ENCODE measurements around the gene PMP22.

Gene PMP22

DNA sequence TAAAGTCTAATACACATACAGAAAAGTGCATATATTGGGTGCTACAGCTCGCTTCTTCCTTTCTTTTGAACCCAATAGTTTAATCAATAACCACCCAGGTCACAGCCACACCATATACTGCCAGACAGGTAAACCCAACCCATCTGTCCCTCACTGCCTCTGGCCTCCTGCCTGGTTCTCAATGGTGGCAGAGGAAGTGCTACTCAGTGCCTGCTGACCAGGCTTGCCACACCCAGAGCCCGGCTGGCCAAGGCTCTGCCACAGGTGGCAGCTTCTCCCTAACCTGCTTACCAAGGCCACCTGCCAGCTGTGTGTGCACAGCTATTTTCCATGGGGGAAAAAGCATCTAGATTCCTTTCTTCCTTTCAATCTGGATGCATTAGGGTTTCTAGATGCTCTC is 584 bp downstream of the PMP22 start:
- peaks cover 26% of the 10 kb centered on the region for H3K27me3 Mint-ChIP-seq
- H3K9me3 Mint-ChIP-seq = no peaks in the 10 kb centered on the region
- no peaks in the 10 kb centered on the region for H3K36me3 Mint-ChIP-seq
- H3K27ac Mint-ChIP-seq = no peak overlapping the region
- no peak overlapping the region for H3K4me3 Mint-ChIP-seq
- H3K4me1 Mint-ChIP-seq = peaks cover 10% of the 10 kb centered on the region

DNA sequence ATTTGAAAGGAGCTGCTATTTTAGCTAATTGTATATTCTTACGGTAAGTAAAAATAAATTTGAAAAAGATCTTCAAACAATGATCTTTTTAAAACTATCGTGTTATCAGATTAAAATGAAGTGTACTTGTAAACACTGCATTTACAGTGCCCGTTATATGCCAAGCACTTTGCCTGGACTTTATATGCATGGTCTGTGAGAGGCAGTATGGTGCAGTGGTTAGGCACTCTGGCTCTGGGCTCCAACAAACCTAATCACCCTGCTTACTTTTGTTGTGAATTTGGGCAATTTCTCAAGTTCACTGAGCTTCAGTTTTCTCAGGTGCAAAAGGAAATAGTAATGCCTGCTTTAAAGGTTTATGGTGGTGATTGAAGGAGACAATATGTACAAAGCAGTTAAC is 1.4 kb downstream of the PMP22 start:
- Mint-ChIP-seq H3K27me3 (peaks cover 33% of the 10 kb centered on the region), H3K4me3 (no peak overlapping the region), H3K27ac (no peak overlapping the region), H3K9me3 (no peaks in the 10 kb centered on the region), H3K36me3 (no peaks in the 10 kb centered on the region), H3K4me1 (peaks cover 10% of the 10 kb centered on the region)

DNA sequence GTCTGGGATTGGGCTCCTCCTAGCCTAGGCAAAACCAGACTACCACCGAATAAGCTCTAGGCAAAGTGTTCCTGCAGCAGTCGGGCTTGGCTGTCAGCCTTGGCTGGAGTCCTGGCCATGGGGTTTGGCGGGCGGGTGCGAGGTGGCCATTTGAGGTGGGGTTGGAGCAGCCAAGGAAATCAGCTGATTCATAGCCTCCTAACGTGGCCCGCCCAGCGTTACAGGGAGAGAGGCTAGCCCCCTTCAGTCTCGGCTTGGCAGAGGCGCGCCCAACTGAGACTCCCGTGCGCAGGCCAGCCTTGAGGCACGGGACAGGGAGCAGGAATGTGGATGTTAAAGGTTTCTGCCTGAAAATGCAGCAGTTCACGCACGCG is 1.9 kb downstream of the PMP22 start:
- H3K9me3 Mint-ChIP-seq = no peaks in the 10 kb centered on the region
- no peak overlapping the region for H3K4me3 Mint-ChIP-seq
- no peak overlapping the region for H3K27ac Mint-ChIP-seq
- H3K4me1 Mint-ChIP-seq = peaks cover 10% of the 10 kb centered on the region
- H3K27me3 Mint-ChIP-seq = peaks cover 37% of the 10 kb centered on the region
- H3K36me3 Mint-ChIP-seq = no peaks in the 10 kb centered on the region

DNA sequence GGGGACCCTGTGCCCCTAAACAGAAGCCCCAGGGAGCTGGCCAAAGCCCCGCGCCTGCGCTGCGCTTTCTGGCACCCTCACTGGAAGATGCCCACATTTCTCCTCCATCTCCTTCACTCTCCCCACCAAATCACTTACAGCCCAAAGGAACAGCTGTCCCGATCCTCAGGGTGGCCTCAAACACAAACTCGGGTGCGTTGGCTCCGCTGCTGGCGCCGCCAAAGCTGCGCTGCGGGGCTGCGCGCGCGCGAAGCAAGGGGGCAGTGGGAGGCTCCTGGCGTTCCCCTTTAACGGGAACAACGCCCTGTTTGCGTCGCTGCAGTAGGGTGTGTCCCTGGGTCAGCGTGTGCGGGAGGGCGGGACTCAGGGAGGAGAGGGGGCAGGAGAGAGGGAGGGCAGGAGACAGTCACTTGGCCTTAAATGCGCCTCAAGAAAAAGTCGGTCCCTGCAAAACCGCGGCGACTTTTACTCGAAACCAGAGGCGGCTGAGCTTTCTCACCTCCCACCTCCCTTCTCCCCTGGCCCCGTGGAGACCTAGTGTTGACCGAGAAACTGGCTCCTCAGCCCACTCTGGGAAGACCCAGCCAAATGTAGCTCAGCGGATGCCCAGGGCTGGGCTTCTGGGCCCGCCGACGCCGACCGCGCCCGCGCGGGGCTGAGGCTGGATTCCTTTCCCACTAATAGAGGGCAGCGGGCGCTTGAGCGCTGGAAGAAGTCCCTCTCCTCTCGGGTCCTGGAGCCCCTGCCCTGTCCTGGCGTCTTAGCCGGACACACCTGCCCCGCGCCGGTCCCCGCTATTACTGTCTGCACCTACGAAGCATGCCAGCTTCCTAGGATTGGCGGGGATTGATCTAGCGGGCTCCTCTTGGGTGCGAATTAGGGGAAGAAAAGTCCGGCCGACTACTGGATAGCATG is 2.6 kb downstream of the PMP22 start:
- no peaks in the 10 kb centered on the region for H3K9me3 Mint-ChIP-seq
- H3K27ac Mint-ChIP-seq = no peak overlapping the region
- H3K27me3 Mint-ChIP-seq = peaks cover 39% of the 10 kb centered on the region
- H3K4me3 Mint-ChIP-seq = peak overlapping the region; percentile 23
- H3K4me1 Mint-ChIP-seq = peaks cover 13% of the 10 kb centered on the region
- H3K36me3 Mint-ChIP-seq = no peaks in the 10 kb centered on the region

DNA sequence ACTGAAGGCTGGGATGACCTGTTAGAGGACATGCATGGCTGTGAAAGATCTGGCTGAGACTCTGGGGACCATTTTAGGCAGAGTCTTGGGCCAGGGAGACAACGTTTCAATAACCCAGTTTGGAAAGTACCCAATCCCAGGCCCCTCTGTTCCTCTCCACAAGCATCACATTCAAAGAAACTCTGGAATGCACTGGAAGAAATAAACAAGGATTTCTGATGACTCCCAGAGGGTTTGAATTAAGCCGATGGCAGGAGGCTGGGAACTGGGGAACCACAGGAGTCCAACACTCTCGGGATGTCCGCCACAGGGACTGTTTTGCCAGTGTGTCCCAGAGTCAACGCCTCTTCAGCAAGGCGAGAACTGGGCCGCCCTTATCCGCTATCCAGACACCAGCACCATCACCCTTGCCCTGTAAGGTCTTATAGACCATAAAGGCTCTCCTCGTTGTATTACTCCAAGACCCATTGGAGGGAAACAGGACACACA is 3.3 kb downstream of the PMP22 start:
- Mint-ChIP-seq H3K27me3 (peaks cover 41% of the 10 kb centered on the region), H3K4me1 (peaks cover 20% of the 10 kb centered on the region), H3K27ac (no peak overlapping the region), H3K4me3 (peak overlapping the region; percentile 23), H3K9me3 (no peaks in the 10 kb centered on the region), H3K36me3 (no peaks in the 10 kb centered on the region)

DNA sequence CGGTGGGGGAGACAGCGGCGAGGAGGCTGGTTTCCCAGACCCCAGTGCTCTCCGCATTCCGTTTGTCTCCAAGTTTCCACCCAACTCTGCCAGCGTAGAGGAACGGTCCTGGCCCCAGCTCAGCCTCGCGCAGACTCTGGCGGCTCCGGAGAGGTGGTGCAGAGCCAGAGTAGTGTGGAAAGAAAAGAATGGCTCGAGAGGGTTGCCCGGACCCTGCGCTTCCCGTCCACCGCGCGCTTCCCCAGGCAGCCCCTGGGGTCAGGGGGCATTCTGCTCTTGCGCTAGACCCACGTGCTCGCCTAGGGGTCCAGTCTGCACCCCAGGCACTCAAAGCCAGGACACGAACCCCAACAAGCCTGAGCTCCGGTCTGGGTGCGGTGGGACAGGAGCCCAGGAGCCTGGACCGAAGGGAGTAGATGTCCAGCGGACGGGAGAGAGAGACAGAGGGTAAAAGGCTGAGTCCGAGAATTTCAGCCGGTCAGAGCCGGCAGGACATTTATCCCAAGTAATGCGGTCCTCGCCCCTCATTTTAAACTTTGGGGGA is 3.8 kb downstream of the PMP22 start:
- peaks cover 42% of the 10 kb centered on the region for H3K27me3 Mint-ChIP-seq
- no peaks in the 10 kb centered on the region for H3K9me3 Mint-ChIP-seq
- H3K36me3 Mint-ChIP-seq = no peaks in the 10 kb centered on the region
- no peak overlapping the region for H3K4me3 Mint-ChIP-seq
- no peak overlapping the region for H3K27ac Mint-ChIP-seq
- peaks cover 24% of the 10 kb centered on the region for H3K4me1 Mint-ChIP-seq

DNA sequence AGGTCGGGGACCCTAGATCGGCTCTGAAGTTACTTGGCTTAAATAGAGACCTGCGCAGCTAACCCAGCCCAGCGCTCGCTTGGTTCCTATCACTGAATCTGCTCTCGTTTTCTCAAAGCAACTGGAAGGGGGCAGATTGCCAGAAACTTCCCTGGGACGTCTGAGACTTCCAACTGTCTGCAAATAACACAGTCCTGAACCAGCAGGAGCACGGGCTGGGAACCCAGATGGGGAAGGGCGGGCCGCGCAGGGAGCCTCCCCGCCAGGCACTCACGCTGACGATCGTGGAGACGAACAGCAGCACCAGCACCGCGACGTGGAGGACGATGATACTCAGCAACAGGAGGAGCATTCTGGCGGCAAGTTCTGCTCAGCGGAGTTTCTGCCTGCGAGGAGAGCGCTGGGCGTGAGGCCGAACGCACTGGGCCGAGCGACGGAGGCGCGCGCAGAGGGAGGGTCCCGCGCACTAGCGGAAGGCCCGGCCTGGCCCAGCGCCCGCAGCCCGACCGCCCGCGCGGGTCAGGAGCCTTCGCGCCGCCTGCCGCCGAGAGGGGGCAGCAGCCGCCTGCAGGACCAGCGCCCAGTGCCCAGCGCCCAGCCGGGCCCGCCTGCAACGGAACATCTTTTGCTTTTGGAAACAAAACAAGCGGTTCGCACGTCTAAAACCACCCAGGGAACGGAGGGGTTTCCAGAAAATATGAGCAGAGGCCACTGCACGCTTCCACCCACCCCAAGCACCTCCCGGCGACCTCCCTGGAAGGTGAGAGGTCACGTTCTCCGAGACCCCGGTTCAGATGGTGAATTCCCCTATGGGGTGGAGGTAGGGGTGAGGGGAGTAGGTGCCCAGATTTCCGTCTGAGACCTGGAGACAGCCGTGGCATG is 4.5 kb downstream of the PMP22 start:
- no peak overlapping the region for H3K27ac Mint-ChIP-seq

DNA sequence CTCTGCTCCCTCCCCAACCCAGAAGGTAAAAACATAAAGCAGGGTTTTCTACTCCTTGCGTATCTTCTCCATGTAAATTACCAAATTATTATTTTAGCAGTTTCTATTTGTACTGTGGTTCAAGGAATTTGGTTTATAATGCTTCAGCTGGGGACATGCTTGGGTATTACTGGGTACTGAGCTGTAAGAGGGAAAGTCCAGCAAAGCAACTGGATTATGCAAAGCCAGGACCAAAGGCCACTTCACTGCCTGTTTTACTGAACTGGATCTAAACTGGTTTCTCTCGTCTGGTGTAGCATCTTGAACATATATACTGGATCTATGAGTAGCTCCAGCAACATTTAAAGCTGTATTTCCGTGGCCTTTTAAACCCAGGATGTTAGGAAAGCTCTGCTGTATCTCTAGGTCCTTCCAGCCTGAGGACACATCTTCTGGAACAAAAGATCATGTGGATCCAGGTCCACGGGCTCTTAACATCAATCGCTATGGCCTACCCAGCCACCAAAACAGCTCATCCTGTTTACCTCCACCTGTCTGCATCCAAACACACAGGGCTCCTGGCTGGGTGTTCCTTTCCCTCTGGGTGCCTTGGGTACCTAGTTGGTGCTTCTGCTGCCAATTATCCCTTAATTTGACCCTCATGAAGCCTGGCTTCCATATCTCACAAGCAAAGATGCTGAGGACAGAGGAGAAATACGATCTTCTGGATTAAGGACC is 7.2 kb downstream of the PMP22 start:
- H3K9me3 Mint-ChIP-seq = no peaks in the 10 kb centered on the region
- H3K4me3 Mint-ChIP-seq = no peak overlapping the region
- H3K27ac Mint-ChIP-seq = no peak overlapping the region
- peaks cover 24% of the 10 kb centered on the region for H3K4me1 Mint-ChIP-seq
- no peaks in the 10 kb centered on the region for H3K36me3 Mint-ChIP-seq
- H3K27me3 Mint-ChIP-seq = peaks cover 43% of the 10 kb centered on the region

More for the DNA sequence above, 4.5 kb downstream of the PMP22 start:
- H3K4me1 Mint-ChIP-seq = peaks cover 24% of the 10 kb centered on the region
- H3K4me3 Mint-ChIP-seq = peak overlapping the region; percentile 83
- no peaks in the 10 kb centered on the region for H3K36me3 Mint-ChIP-seq
- H3K9me3 Mint-ChIP-seq = no peaks in the 10 kb centered on the region
- H3K27me3 Mint-ChIP-seq = peaks cover 43% of the 10 kb centered on the region

DNA sequence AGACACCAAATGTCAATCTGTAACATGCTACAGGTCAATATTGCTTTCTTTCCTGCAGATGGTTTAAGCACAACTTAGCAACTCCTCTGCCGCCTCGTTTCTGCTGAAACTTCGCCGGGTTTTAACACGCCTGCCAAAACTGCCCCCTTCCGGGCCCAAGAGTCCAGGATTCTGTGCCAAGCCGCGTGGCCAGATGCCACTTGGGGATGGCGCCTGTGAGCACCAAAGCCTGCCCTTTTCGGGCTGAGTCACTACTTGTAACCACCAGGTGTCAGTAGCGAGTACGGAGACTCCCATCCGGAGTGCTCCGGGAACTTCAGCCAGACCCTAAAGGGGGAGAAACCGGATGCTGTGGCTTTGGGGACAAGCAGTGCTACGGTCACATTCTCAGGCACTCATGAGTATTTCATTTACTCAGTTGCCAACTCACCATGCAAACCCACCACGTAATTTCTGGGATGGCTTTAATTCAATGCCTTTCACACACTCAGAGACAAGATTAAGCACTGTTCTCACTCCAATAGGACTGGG is 7.8 kb downstream of the PMP22 start:
- Mint-ChIP-seq H3K9me3 (no peaks in the 10 kb centered on the region), H3K36me3 (no peaks in the 10 kb centered on the region), H3K4me1 (peaks cover 24% of the 10 kb centered on the region), H3K27me3 (peaks cover 42% of the 10 kb centered on the region), H3K4me3 (no peak overlapping the region), H3K27ac (no peak overlapping the region)

DNA sequence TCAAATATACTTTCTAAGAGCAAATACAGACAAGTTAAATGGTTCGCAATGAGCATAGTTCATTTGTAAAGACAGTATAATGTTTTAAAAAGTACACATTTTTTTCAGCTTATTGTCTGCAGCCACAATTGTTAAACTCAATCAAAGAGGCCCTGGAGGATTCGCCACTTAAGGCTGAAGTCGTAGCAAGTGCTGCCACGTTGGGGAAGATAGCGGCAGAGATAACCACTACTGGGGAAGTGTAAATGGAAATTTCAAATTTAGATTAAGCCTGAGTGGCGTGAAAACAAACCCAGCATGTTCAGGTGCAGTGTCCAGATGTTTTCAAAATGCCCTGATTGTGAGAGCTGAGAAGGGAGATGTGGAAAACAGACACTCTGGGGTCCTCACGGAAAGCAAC is 8.4 kb downstream of the PMP22 start:
- Mint-ChIP-seq H3K36me3 (no peaks in the 10 kb centered on the region), H3K9me3 (no peaks in the 10 kb centered on the region), H3K4me1 (peaks cover 21% of the 10 kb centered on the region), H3K27ac (no peak overlapping the region), H3K4me3 (no peak overlapping the region), H3K27me3 (peaks cover 38% of the 10 kb centered on the region)

DNA sequence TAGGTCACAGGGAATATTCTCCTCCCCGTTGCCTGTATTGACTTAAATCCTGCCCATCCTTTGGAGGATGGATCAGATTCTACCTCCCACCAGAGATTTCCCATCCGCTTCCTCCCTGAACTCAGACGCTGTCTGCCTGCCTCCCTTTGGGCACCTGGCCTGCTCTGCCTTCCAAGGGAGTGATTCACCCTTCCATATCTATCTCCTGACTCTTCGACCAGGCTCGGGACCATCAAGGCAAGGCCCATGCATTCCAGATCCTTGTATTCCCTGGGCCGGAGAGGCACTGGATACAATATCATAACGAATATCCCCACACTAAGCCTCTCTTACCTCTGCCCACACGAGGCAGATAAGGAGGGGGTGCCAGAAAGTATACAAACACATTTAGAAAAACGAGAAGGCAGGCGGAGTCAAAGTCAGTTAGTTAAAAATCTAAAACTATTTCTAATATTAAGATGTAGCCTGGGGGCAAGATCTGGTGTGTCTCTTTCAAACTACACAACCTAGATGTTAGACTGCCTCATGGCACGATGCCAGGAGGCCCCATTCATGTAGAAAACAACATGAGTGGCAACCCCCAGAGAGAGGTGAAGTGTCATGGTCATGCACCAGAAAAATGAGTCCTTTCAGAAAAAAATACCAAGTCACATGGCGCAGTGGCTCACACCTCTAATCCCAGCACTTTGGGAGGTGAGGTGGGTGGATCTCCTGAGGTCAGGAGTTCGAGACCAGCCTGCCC is 9.2 kb downstream of the PMP22 start:
- Mint-ChIP-seq H3K4me3 (no peak overlapping the region), H3K27ac (no peak overlapping the region), H3K9me3 (no peaks in the 10 kb centered on the region), H3K27me3 (peaks cover 38% of the 10 kb centered on the region), H3K36me3 (no peaks in the 10 kb centered on the region), H3K4me1 (peaks cover 21% of the 10 kb centered on the region)

DNA sequence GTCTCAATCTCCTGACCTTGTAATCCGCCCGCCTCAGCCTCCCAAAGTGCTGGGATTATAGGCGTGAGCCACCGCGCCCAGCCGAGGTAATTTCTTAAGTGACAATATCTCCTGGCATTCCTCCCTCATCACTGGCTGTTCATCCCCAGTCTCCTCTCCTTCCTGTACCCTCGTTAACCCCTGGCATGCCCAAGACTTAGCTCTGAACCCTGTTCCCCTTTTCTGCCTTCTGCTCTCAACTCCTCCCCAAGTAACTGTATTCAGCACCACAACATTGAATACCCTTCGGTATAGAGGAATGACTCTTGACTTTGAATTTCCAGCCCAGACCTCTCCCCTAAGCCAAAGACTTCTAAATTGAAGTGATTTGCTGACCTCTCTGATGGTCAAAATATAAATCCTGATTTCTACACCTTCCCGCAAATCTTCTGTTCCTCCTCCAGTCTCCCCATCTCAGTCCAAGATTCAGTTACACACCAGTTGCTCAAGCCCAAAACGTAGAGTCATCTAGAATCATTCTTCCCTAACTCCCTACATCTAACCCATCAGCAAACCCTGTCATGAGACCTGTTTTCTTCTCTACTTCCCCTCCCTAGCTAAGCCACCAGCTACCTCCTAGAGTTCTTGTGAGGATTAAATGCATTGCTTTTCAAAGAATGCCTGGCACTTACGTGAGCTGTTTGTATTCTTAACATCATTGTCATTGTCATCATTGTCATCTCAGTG is 14.8 kb downstream of the PMP22 start:
- peaks cover 11% of the 10 kb centered on the region for H3K27me3 Mint-ChIP-seq
- H3K27ac Mint-ChIP-seq = no peak overlapping the region
- no peaks in the 10 kb centered on the region for H3K4me1 Mint-ChIP-seq
- H3K36me3 Mint-ChIP-seq = no peaks in the 10 kb centered on the region
- no peak overlapping the region for H3K4me3 Mint-ChIP-seq
- H3K9me3 Mint-ChIP-seq = no peaks in the 10 kb centered on the region

DNA sequence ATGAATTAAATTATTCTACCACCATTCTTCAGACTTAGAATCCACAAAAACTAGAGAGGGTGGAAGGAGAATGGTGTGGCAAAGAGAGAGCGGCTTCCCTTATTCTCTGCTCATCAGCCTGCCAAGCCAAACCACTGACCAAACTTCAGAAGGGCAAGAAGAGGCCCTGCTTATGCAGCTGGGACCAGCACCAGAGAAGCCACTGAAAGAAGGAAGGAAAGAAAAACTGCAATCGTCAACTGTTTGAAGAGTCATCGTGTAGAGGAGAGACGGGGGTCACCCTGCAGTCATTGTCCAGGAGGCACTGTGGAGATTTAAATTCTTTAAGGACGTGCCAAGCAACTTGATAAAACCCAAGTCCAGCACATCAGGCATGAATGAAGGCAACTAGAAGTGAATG is 15.6 kb downstream of the PMP22 start:
- Mint-ChIP-seq H3K36me3 (no peaks in the 10 kb centered on the region), H3K4me1 (no peaks in the 10 kb centered on the region), H3K4me3 (no peak overlapping the region), H3K27me3 (peaks cover 11% of the 10 kb centered on the region), H3K27ac (no peak overlapping the region), H3K9me3 (no peaks in the 10 kb centered on the region)

All from activated naive CD4-positive, alpha-beta T cell treated with anti-CD3 and anti-CD28 coated beads, Interleukin-2, amount 50 U/mL, for 24 hours (primary cell).